Measurements from ENCODE around the gene ST7.

ST7 gene

DNA sequence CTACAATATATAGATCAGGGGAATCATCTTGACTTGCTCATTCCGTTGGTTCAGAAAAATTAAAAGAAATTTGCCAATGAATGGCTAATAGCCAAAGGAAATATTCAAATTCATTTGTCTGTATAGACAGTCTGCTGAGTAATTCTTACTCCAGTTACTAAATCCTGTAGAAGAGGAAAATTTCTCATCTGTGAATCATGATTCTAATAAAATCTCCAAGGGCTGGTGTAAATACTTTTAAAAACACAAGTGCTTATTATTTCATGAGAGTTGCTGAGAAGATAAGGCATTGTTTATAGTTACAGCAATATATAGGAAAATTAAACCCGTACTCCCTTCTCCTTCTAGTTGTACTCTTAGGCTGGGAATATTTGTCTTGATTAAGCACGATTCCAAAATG lies 316.6 kb downstream of the ST7 start:
- H3K9me3 ChIP-seq (ENCODE audit: control insufficient read depth in 2 of 2, low read length in 2 of 2), result no peaks in the 10 kb centered on the region
- H3K4me1 ChIP-seq (ENCODE audit: control insufficient read depth, insufficient read depth, low read length), result no peaks in the 10 kb centered on the region
- H3K9ac ChIP-seq (ENCODE audit: low read length in 2 of 2), result no peak overlapping the region
- no peak overlapping the region for H3K27ac ChIP-seq (ENCODE audit: low read length)
- H3K4me3 ChIP-seq (ENCODE audit: low read length in 2 of 2), result no peak overlapping the region
- H3K36me3 ChIP-seq (ENCODE audit: control insufficient read depth in 2 of 2, insufficient read depth in 2 of 2, low read length in 2 of 2), result no peaks in the 10 kb centered on the region
- H3K27me3 ChIP-seq (ENCODE audit: control insufficient read depth in 1 of 2, insufficient read depth in 2 of 2, low read length in 2 of 2), result peaks cover 0 to 3% of the 10 kb centered on the region in 2 donors

DNA sequence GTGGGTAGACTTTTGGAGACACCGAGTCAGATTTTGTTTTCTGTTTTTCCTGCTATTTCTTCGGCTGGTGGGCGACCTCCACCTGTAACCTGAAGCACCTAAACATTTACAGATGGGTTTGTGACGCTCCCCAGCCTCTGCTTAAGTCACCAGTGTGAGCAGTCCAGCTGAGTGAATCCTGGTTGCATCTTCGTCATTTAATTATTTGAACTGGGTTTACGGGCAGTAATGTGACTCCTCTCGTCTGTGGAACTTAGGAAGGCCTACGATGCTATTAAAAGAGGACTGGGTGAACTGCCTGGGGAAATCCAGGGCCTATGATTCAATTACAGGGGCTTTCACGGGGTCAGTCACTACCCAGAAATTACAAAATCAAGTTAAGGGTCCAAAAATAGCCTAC lies 317.1 kb downstream of the ST7 start:
- Histone ChIP-seq H3K9ac (ENCODE audit: low read length in 2 of 2) (no peak overlapping the region), H3K27ac (ENCODE audit: low read length) (no peak overlapping the region), H3K36me3 (ENCODE audit: control insufficient read depth in 2 of 2, insufficient read depth in 2 of 2, low read length in 2 of 2) (no peaks in the 10 kb centered on the region), H3K9me3 (ENCODE audit: control insufficient read depth in 2 of 2, low read length in 2 of 2) (no peaks in the 10 kb centered on the region), H3K4me1 (ENCODE audit: control insufficient read depth, insufficient read depth, low read length) (no peaks in the 10 kb centered on the region), H3K4me3 (ENCODE audit: low read length in 2 of 2) (no peak overlapping the region), H3K27me3 (ENCODE audit: control insufficient read depth in 1 of 2, insufficient read depth in 2 of 2, low read length in 2 of 2) (peaks cover 0 to 5% of the 10 kb centered on the region in 2 donors)

DNA sequence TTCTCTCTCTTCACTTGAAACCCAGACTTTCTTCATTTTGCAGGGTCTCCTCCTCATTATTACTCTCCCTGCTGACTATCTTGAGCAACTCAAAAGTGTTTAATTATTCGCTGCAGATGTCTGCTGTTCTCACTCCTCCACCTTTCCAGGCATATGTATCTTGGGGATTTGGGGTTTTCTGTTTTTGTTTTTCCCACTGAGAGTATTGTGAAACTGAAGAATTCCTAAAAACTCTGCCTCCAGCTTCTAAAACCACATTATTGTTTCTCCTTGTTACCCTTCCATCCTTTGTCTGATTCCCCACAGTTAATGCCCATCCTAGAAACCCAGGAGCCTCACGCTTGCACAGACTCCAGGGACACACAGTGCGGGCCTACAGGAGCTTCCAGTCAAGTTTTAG lies 318.3 kb downstream of the ST7 start:
- Histone ChIP-seq H3K4me1 (ENCODE audit: control insufficient read depth, insufficient read depth, low read length) (no peaks in the 10 kb centered on the region), H3K9me3 (ENCODE audit: control insufficient read depth in 2 of 2, low read length in 2 of 2) (no peaks in the 10 kb centered on the region), H3K27me3 (ENCODE audit: control insufficient read depth in 1 of 2, insufficient read depth in 2 of 2, low read length in 2 of 2) (peaks cover 0 to 5% of the 10 kb centered on the region in 2 donors), H3K27ac (ENCODE audit: low read length) (no peak overlapping the region), H3K4me3 (ENCODE audit: low read length in 2 of 2) (no peak overlapping the region), H3K9ac (ENCODE audit: low read length in 2 of 2) (no peak overlapping the region), H3K36me3 (ENCODE audit: control insufficient read depth in 2 of 2, insufficient read depth in 2 of 2, low read length in 2 of 2) (no peaks in the 10 kb centered on the region)

DNA sequence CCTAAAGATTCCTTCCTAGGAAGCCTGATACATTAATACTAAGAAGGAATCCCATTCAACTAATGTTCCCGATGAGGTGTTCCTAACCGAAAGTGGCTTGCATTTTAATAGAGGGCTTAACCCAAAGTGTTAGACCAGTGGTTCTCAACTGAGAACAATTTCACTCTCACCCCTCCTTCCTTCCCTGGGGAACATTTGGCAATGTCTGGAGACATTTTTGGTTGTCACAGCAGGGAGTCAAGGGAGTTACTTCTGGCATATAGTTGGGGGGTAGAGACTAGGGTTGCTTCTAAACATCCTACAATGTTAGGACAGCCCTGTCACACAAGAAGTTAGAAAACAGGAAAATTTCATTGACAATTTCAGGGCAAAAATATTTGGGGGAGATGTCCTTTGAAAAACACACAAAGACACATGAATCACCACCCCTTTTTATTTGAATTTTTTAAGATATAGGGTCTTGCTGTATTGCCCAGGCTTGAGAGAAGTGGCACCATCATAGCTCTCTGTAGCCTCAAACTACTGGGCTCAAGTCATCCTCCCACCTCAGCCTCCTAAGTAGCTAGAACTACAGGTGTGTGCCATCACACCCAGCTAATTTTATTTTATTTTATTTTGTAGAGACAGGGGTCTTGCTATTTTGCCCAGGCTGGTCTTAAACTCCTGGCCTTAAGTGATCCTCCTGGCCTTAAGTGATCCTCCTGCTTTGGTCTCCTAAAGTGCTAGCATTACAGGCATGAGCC lies 318.9 kb downstream of the ST7 start:
- no peaks in the 10 kb centered on the region for H3K36me3 ChIP-seq (ENCODE audit: control insufficient read depth in 2 of 2, insufficient read depth in 2 of 2, low read length in 2 of 2)
- H3K27me3 ChIP-seq (ENCODE audit: control insufficient read depth in 1 of 2, insufficient read depth in 2 of 2, low read length in 2 of 2), result peaks cover 0 to 5% of the 10 kb centered on the region in 2 donors
- no peaks in the 10 kb centered on the region for H3K9me3 ChIP-seq (ENCODE audit: control insufficient read depth in 2 of 2, low read length in 2 of 2)
- H3K9ac ChIP-seq (ENCODE audit: low read length in 2 of 2), result no peak overlapping the region
- H3K27ac ChIP-seq (ENCODE audit: low read length), result no peak overlapping the region
- H3K4me1 ChIP-seq (ENCODE audit: control insufficient read depth, insufficient read depth, low read length), result no peaks in the 10 kb centered on the region
- H3K4me3 ChIP-seq (ENCODE audit: low read length in 2 of 2), result no peak overlapping the region

DNA sequence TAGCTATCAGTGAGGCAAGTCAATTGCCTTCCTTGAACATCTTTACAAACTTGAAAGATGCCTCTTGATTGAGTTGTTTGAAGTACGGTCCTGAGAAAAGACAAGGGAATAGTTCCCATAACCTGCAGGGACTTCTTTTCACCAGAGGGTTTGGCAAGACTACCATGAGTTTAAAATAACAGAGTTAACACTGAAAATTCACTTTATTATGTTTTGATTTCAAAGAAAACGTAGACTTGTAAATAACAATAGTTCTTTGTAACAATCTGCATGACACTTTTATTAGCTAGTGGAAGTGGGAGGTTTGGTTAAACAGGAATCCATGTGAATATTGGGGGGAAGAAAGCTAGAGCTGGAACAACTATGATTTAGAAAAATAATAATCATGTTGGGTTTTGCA lies 320.0 kb downstream of the ST7 start:
- Histone ChIP-seq H3K27me3 (ENCODE audit: control insufficient read depth in 1 of 2, insufficient read depth in 2 of 2, low read length in 2 of 2) (peaks cover 0 to 5% of the 10 kb centered on the region in 2 donors), H3K27ac (ENCODE audit: low read length) (no peak overlapping the region)

DNA sequence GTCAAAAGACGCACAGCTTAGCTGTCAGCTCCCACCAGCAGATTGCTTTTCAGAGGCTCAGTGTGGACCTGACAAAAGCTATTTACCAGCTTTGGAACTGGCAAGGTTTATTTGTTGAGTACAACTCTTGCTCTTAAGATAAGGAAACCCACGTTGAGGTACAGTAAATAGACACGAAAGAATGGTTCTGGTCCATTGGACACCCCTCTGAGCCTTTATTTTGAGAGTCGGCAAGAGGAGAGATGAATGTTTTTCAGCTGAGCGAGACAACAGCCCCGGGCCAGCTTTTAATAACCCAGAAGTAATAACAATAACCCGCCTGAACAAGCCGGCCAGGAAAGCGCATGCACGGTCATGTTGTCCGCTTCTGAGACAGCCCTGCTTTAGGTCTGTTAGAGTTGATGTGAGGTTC lies 320.5 kb downstream of the ST7 start:
- Histone ChIP-seq H3K27me3 (ENCODE audit: control insufficient read depth in 1 of 2, insufficient read depth in 2 of 2, low read length in 2 of 2) (peaks cover 0 to 5% of the 10 kb centered on the region in 2 donors), H3K4me3 (ENCODE audit: low read length in 2 of 2) (no peak overlapping the region), H3K4me1 (ENCODE audit: control insufficient read depth, insufficient read depth, low read length) (no peaks in the 10 kb centered on the region), H3K9ac (ENCODE audit: low read length in 2 of 2) (no peak overlapping the region), H3K36me3 (ENCODE audit: control insufficient read depth in 2 of 2, insufficient read depth in 2 of 2, low read length in 2 of 2) (no peaks in the 10 kb centered on the region), H3K27ac (ENCODE audit: low read length) (no peak overlapping the region), H3K9me3 (ENCODE audit: control insufficient read depth in 2 of 2, low read length in 2 of 2) (no peaks in the 10 kb centered on the region)

More for the DNA sequence above, 320.0 kb downstream of the ST7 start:
- Histone ChIP-seq H3K9ac (ENCODE audit: low read length in 2 of 2) (no peak overlapping the region), H3K9me3 (ENCODE audit: control insufficient read depth in 2 of 2, low read length in 2 of 2) (no peaks in the 10 kb centered on the region), H3K4me1 (ENCODE audit: control insufficient read depth, insufficient read depth, low read length) (no peaks in the 10 kb centered on the region), H3K4me3 (ENCODE audit: low read length in 2 of 2) (no peak overlapping the region), H3K36me3 (ENCODE audit: control insufficient read depth in 2 of 2, insufficient read depth in 2 of 2, low read length in 2 of 2) (no peaks in the 10 kb centered on the region)

DNA sequence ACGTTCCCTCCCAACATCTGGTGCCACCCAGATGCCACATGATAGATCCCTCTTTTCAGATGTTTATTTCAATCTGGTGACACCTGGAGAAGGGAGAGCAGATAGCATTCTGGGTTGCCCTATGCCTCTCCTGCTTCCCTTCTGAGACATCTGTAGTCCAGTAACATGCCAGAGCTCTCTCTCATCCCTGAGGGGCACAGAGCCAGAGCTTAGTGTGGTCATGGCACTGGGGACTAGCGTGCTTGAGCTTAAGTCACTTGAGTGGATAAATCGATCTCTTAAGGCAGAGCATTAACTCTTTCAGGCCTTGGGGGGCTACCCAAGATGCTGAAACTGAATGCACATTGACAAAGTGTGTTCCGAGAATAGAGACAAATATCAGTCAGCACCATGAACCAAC lies 321.6 kb downstream of the ST7 start:
- Histone ChIP-seq H3K36me3 (ENCODE audit: control insufficient read depth in 2 of 2, insufficient read depth in 2 of 2, low read length in 2 of 2) (no peaks in the 10 kb centered on the region), H3K4me3 (ENCODE audit: low read length in 2 of 2) (no peak overlapping the region), H3K4me1 (ENCODE audit: control insufficient read depth, insufficient read depth, low read length) (no peaks in the 10 kb centered on the region), H3K27ac (ENCODE audit: low read length) (no peak overlapping the region), H3K27me3 (ENCODE audit: control insufficient read depth in 1 of 2, insufficient read depth in 2 of 2, low read length in 2 of 2) (peaks cover 0 to 5% of the 10 kb centered on the region in 2 donors), H3K9me3 (ENCODE audit: control insufficient read depth in 2 of 2, low read length in 2 of 2) (no peaks in the 10 kb centered on the region), H3K9ac (ENCODE audit: low read length in 2 of 2) (no peak overlapping the region)

DNA sequence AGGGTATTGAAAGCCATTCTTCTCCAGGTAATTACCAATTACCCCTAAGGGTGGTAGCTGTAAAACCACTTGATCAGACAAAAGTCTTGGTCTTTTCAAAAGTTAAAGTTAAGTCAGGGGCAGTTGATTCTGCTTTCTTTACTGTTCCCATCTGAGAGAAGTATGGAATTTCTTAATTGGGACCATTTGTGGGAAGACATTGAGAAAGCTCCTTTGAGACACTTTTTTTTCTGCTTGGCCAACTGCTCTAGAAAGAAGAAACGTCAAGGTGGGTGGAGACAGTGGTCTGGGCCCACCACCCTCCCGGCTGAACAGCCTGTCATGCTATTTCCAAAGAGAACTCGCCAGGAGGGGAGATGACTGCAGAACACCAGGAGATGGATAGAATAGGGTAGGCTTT lies 324.3 kb downstream of the ST7 start:
- Histone ChIP-seq H3K9ac (ENCODE audit: low read length in 2 of 2) (no peak overlapping the region), H3K9me3 (ENCODE audit: control insufficient read depth in 2 of 2, low read length in 2 of 2) (no peaks in the 10 kb centered on the region), H3K27me3 (ENCODE audit: control insufficient read depth in 1 of 2, insufficient read depth in 2 of 2, low read length in 2 of 2) (peaks cover 0 to 5% of the 10 kb centered on the region in 2 donors), H3K36me3 (ENCODE audit: control insufficient read depth in 2 of 2, insufficient read depth in 2 of 2, low read length in 2 of 2) (no peaks in the 10 kb centered on the region), H3K4me3 (ENCODE audit: low read length in 2 of 2) (no peak overlapping the region), H3K4me1 (ENCODE audit: control insufficient read depth, insufficient read depth, low read length) (no peaks in the 10 kb centered on the region), H3K27ac (ENCODE audit: low read length) (no peak overlapping the region)

DNA sequence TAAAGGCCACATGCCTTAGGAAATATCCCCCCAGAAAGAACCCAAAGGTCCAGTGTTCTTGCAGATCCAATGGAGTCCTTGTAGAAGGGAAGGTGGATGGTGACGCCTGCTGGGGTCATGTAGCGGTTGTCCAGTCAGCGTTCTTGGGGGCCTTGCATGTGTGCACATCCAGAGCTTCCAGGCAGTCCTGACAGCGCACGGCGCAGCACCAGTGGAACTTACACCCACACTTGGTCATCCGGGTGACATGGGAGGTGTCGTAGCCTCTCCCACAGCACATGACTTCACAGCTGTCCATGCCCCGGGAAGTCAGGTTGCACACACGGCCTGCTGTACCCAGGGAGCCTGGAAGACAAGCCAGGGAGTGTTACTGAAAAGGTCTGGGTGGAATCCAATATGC lies 324.7 kb downstream of the ST7 start:
- Histone ChIP-seq H3K36me3 (ENCODE audit: control insufficient read depth in 2 of 2, insufficient read depth in 2 of 2, low read length in 2 of 2) (no peaks in the 10 kb centered on the region), H3K4me3 (ENCODE audit: low read length in 2 of 2) (no peak overlapping the region), H3K27me3 (ENCODE audit: control insufficient read depth in 1 of 2, insufficient read depth in 2 of 2, low read length in 2 of 2) (peaks cover 0 to 3% of the 10 kb centered on the region in 2 donors), H3K9me3 (ENCODE audit: control insufficient read depth in 2 of 2, low read length in 2 of 2) (no peaks in the 10 kb centered on the region), H3K27ac (ENCODE audit: low read length) (no peak overlapping the region), H3K9ac (ENCODE audit: low read length in 2 of 2) (no peak overlapping the region), H3K4me1 (ENCODE audit: control insufficient read depth, insufficient read depth, low read length) (no peaks in the 10 kb centered on the region)

DNA sequence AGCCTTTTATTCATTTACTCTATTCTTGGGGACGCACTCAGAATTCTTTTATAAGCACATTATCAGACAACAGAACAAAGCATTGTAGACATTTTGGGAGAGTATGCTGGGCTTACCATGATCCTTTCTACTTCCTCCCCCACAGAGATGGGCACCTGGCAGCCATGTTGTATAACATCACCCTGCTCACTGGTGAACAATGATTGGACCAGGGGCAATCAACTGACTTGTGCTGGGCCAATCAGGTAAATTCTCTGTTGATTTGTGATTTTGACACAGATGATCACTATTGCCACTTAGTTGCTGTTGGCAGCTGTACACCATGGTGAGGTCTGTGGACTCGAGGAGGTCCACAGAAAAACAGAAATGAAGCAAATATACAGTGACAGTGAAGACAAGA lies 325.9 kb downstream of the ST7 start:
- Histone ChIP-seq H3K27me3 (ENCODE audit: control insufficient read depth in 1 of 2, insufficient read depth in 2 of 2, low read length in 2 of 2) (peaks cover 0 to 3% of the 10 kb centered on the region in 2 donors), H3K36me3 (ENCODE audit: control insufficient read depth in 2 of 2, insufficient read depth in 2 of 2, low read length in 2 of 2) (no peaks in the 10 kb centered on the region), H3K4me3 (ENCODE audit: low read length in 2 of 2) (no peak overlapping the region), H3K9ac (ENCODE audit: low read length in 2 of 2) (no peak overlapping the region), H3K9me3 (ENCODE audit: control insufficient read depth in 2 of 2, low read length in 2 of 2) (no peaks in the 10 kb centered on the region), H3K27ac (ENCODE audit: low read length) (no peak overlapping the region), H3K4me1 (ENCODE audit: control insufficient read depth, insufficient read depth, low read length) (no peaks in the 10 kb centered on the region)

All from stomach smooth muscle (tissue), 2 donors.